Peyer's patch (tissue), 4 donors: ENCODE measurements around the gene ST7. TPM values are rescaled to one million over a fixed set of nuclear protein-coding genes. Genes with fewer than 3 reads are reported as not detected.

Experiments used
- DNase-seq, 3 donors: peaks; one replicate each; pipeline ENCODE4 v3.0.0-alpha.2; 2017 to 2019
- H3K27ac ChIP-seq, 4 donors: fragments of 200-600 bp; sonication (generic); one replicate each; pipeline ENCODE4 v1.5.1; 2016 to 2019
- H3K27me3 ChIP-seq, 2 donors: fragments of 200-600 bp; sonication (generic); one replicate each; pipeline ENCODE4 v1.5.1; 2019
- H3K36me3 ChIP-seq, 3 donors: fragments of 200-600 bp; sonication (generic); one replicate each; pipeline ENCODE4 v1.5.1; 2016 to 2019
- H3K4me1 ChIP-seq, 4 donors: fragments of 200-600 bp; sonication (generic); one replicate each; pipeline ENCODE4 v1.5.1; 2016 to 2019
- H3K4me3 ChIP-seq, 4 donors: fragments of 200-600 bp; sonication (generic); 1 replicate in 3 of 4; 2 replicates in 1 of 4; pipeline ENCODE4 v1.5.1; 2016 to 2019; ENCODE audit warnings: mild to moderate bottlenecking in 1 of 4
- H3K9me3 ChIP-seq, 4 donors: fragments of 200-600 bp; sonication (generic); one replicate each; pipeline ENCODE4 v1.5.1; 2016 to 2019; ENCODE audit warnings: mild to moderate bottlenecking in 1 of 4
- POLR2A ChIP-seq, 2 donors: fragments of 450-650 bp; IDR thresholded peaks; one replicate each; pipeline ENCODE4 v1.5.1; 2017; ENCODE audit warnings: antibody characterized with exemption in 2 of 2, mild to moderate bottlenecking in 2 of 2, moderate library complexity in 2 of 2
- total RNA-seq, 4 donors: library from RNA; depleted of rRNA; stranded (reverse); fragments of >200 nt; gene quantifications; one replicate each; pipeline ENCODE4 v1.1.0, GENCODE V29; 2016
- TF ChIP-seq, protein P1 (sequence below), 6 experiments: fragments of 450-650 bp in 4 of 6; fragments of 200-600 bp in 2 of 6; sonication (generic) in 1 of 6; IDR thresholded peaks; one replicate each; pipeline ENCODE4 v1.5.1; 2017 to 2019; ENCODE audit warnings: antibody characterized with exemption in 6 of 6, mild to moderate bottlenecking in 3 of 6, moderate library complexity in 1 of 6

ST7 gene
- total RNA-seq, 4 donors from 2014 or later = 26.8 to 39.6 (median 29.8) TPM

DNA sequence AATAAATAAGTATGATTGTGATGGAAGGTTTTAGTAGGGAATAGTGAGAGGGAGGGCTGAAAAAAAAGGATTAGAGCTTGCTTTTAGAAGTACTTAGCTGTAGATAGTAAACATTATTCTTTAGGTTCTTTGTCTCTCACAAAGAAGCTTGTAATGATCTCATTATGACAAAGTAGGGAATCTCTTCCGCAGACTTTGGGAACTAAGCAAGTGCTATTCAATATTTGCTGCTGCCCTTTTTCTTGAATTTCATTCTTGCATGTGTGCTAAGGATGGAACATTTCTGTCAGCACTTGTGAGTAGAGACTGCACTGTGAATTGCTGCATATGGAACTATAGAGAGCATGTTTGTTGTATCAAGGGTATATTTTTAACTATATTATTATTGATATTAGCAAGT is 173.4 kb downstream of the ST7 start:
- no peak overlapping the region for H3K27ac ChIP-seq
- no peaks in the 10 kb centered on the region for H3K9me3 ChIP-seq
- no peaks in the 10 kb centered on the region for H3K27me3 ChIP-seq
- DNase-seq = no peak
- H3K4me3 ChIP-seq = no peak overlapping the region
- no peaks in the 10 kb centered on the region for H3K36me3 ChIP-seq
- peaks cover 0 to 5% (median 0%) of the 10 kb centered on the region in 4 donors for H3K4me1 ChIP-seq
- TF ChIP-seq POLR2A (IDR thresholded peaks at IDR 0.05) = no peak
- TF ChIP-seq, protein P1, sequence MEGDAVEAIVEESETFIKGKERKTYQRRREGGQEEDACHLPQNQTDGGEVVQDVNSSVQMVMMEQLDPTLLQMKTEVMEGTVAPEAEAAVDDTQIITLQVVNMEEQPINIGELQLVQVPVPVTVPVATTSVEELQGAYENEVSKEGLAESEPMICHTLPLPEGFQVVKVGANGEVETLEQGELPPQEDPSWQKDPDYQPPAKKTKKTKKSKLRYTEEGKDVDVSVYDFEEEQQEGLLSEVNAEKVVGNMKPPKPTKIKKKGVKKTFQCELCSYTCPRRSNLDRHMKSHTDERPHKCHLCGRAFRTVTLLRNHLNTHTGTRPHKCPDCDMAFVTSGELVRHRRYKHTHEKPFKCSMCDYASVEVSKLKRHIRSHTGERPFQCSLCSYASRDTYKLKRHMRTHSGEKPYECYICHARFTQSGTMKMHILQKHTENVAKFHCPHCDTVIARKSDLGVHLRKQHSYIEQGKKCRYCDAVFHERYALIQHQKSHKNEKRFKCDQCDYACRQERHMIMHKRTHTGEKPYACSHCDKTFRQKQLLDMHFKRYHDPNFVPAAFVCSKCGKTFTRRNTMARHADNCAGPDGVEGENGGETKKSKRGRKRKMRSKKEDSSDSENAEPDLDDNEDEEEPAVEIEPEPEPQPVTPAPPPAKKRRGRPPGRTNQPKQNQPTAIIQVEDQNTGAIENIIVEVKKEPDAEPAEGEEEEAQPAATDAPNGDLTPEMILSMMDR (IDR thresholded peaks at IDR 0.05) = no peak

DNA sequence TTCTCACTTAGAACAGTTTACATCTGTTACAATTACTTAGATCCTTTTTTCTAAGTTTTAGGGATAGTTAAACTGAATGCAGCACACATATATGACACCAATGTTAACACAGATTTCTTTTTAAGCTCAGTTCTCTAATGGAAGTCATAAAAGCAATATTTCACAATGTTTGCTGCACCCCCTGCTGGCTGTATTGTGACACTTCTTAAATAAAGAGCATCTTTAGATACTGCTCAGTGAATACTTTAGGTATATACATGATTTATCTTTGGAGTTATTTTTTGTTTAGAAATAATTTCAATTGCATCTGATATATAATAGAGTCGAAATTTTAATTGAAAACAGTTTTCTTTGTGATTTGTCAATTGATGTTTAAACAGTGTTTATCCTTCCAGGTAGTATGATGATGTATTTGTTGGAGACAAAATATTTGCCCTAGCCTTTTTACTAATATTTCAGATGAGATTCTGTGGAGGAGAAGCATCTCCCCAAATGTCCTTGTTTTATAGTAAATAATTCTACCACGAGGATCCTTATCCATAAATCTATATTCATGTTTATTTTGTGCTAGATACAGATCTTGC is 174.4 kb downstream of the ST7 start:
- no peak overlapping the region for H3K27ac ChIP-seq
- H3K4me3 ChIP-seq = no peak overlapping the region
- no peaks in the 10 kb centered on the region for H3K9me3 ChIP-seq
- TF ChIP-seq, protein P1 (IDR thresholded peaks at IDR 0.05) = peak; percentile 30 to 91 (median 81)
- no peak for TF ChIP-seq POLR2A (IDR thresholded peaks at IDR 0.05)
- H3K4me1 ChIP-seq = peaks cover 0 to 5% (median 0%) of the 10 kb centered on the region in 4 donors
- peak in 2 of 3 donors; percentile 30 to 84 for DNase-seq
- no peaks in the 10 kb centered on the region for H3K27me3 ChIP-seq
- no peaks in the 10 kb centered on the region for H3K36me3 ChIP-seq

DNA sequence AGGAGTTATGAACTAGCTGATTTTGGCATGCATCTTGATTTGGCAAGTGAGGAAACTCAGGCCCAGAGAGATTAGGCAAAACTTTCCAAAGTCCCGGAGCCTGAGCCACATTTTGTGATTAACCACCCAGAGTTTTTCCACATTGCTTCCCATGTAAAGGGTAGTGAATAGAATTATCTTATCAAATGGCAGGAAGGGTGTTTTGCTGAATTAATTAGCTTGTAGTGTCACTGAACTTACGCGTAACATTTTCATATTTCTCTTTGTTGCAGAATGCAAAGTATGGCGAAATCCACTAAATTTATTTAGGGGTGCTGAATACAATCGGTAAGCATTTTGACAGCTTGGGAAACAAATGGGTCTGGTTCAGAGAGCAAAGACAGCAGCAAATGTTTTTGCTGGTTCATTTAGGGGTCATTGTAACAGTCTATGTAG is 176.2 kb downstream of the ST7 start:
- no peak for DNase-seq
- H3K9me3 ChIP-seq = no peaks in the 10 kb centered on the region
- peaks cover 0 to under 1% (median 0%) of the 10 kb centered on the region in 4 donors for H3K4me1 ChIP-seq
- no peak overlapping the region for H3K4me3 ChIP-seq
- H3K27me3 ChIP-seq = no peaks in the 10 kb centered on the region
- no peak for TF ChIP-seq POLR2A (IDR thresholded peaks at IDR 0.05)
- TF ChIP-seq, protein P1 (IDR thresholded peaks at IDR 0.05) = no peak
- H3K36me3 ChIP-seq = no peaks in the 10 kb centered on the region
- no peak overlapping the region for H3K27ac ChIP-seq

DNA sequence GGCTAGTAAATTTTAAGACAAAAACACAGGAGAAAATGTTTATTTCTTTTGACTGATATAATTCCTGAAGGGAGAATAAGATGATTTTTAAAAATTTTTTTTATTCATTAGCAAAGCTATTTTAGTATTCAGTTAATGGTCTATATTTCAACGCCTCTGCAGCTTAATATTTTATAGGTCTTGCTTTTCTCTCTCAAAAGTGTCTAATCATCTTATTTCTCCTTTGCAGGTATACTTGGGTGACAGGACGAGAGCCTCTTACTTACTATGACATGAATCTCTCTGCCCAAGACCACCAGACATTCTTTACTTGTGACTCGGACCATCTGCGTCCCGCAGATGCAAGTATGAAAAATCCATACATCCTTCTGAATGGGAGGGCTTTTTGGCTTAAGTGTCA is 177.0 kb downstream of the ST7 start:
- no peak for DNase-seq
- TF ChIP-seq POLR2A (IDR thresholded peaks at IDR 0.05) = no peak
- TF ChIP-seq, protein P1 (IDR thresholded peaks at IDR 0.05) = no peak
- H3K27me3 ChIP-seq = no peaks in the 10 kb centered on the region

DNA sequence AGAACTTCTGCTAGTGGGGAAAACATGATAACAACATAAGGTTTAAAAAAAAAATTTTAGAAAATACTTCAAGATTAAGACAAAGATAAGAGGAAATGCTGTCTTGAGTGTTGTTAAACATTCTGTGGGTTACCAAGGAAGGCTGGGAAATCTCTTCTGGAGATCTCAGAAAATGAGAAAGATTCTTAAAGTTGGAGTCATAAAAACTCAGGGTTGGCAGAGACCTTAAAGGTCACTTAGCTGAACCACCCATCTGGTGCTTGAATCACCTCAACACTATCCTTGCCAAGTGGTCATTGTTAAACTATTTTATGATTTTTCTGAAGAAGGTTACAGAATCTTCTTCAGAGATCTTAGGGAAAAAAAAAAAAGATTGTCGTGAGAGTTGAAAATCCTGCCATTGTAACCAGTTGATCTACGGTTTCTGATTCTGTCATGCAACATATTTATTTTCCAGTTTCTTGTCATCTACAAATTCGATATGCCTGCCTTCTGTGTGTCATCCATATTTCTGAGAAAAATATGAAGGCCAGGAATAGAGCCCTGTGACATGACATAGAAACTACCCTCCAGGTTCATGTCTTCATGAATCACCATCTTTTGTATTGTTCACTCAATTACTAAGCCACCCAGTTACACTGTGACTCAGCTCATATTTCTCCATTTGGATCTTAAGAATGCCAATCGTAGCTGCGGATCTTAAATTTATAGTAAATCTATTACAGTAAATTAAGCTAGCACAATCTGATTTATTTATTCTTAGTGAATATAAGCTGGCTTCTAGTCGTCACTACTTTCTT is 179.2 kb downstream of the ST7 start:
- Histone ChIP-seq H3K27ac (no peak overlapping the region), H3K27me3 (no peaks in the 10 kb centered on the region), H3K4me1 (no peaks in the 10 kb centered on the region), H3K4me3 (no peak overlapping the region), H3K36me3 (no peaks in the 10 kb centered on the region), H3K9me3 (no peaks in the 10 kb centered on the region)
- TF ChIP-seq, protein P1 (IDR thresholded peaks at IDR 0.05) = no peak
- TF ChIP-seq POLR2A (IDR thresholded peaks at IDR 0.05) = no peak
- DNase-seq = no peak

More for the DNA sequence above, 177.0 kb downstream of the ST7 start:
- Histone ChIP-seq H3K4me1 (no peaks in the 10 kb centered on the region), H3K27ac (no peak overlapping the region), H3K4me3 (no peak overlapping the region), H3K36me3 (no peaks in the 10 kb centered on the region), H3K9me3 (no peaks in the 10 kb centered on the region)
